HG03064 (cell line): ENCODE results near the gene FAM9A.

Experiments
- ATAC-seq: cut with Tn5 transposase; IDR thresholded peaks from one replicate; pipeline ENCODE4 v1.9.1; 2021; ENCODE audit warnings: low read depth; ENCODE audit not compliant: unreplicated experiment

FAM9A gene

GRCh38 chrX:8801041-8801599, at the start of gene FAM9A:
TSS of gene FAM9A (minus strand) at chrX:8801383. CDS start at chrX:8800171, 1,212 bp downstream.
- ATAC-seq = no peak

DNA sequence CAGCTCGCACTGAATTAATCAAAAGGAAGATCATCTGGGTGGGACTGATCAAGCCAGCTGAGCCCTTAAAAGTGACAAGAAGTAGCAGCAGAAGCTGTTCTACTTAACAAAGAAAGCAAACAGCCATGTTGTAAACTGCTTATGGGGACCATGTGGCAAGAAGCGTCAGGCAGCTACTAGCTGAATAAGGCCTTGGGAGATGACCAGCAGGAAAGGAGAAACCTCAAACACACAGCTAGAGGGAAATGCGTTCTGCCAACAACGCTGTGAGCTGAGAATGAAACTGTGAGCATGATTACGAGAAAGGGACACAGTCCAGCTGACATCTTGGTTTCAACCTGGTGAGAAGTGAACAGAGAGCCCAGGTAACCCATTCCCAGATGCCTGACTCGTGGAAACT, 49.3 kb upstream of the FAM9A start:
- ATAC-seq = no peak

GRCh38 chrX:8849945-8850344, 48.8 kb upstream of the FAM9A start:
- ATAC-seq = no peak

GRCh38 chrX:8849458-8849857, 48.3 kb upstream of the FAM9A start:
- no peak for ATAC-seq

- ATAC-seq = no peak
Measured at GRCh38 chrX:8848911-8849310, 47.7 kb upstream of the FAM9A start.

GRCh38 chrX:8848441-8848840, 47.3 kb upstream of the FAM9A start:
- no peak for ATAC-seq

DNA sequence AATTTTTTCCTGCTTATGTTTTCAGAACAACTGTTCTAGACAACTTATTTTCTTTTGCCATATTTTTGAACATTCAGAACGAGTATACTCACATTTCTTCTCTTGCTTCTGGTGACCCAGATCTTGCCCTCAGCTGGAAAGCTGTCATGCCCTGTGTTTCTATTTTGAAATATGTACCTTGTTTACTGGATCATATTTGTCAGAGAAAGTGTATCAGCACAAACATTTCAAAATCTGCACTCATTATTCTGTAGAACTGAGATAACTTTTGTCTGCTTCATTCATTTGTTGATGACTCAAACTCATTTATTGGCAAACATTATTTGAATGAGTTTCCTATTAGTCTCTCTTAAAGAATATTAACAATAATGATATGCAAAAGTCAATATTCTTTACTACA, 46.2 kb upstream of the FAM9A start:
- ATAC-seq = no peak

DNA sequence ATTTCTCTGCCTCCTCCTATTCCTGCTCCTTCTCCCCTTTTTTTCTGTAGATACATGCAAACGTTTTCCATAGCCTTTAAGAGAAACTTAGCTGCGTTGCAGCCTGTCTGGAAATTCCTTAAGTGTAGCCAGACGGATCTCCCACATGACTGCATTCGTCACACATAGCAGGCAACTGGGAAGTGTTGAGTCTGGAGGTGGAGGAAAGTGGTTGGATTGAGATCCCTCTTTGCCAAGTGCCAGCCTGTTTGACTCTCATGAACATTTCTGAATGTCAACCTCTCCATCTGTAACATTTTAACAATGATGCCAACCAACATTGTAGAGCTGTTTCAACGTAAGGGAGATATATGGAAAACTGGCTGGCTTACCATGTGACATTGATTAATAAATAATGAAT, 45.1 kb upstream of the FAM9A start:
- ATAC-seq = no peak

- no peak for ATAC-seq
Measured at GRCh38 chrX:8845469-8845868, 44.3 kb upstream of the FAM9A start.

GRCh38 chrX:8845060-8845459, 43.9 kb upstream of the FAM9A start:
- ATAC-seq = no peak

- no peak for ATAC-seq
Measured at GRCh38 chrX:8844157-8844556, 43.0 kb upstream of the FAM9A start.

- no peak for ATAC-seq
Measured at GRCh38 chrX:8841911-8842310, 40.7 kb upstream of the FAM9A start.

DNA sequence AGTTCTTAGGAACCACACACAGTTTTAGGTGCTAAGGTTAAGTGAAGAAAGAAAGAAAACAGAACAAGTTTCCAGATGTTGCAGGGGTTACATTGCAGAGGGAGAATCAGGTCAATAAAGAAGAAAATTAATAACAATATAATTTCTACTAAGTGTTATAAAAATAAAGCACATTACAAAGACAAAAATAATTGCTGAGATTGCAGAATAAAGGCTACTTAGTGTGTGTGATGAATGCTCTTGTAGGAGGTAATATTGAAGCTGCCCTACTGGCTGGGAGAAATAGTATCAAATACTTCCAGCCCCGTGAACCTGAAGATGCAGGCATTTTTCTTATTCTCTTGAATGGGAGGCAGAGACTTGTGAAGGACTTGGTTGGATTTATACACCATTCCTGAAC, 33.2 kb upstream of the FAM9A start:
- no peak for ATAC-seq

- ATAC-seq = no peak
Measured at GRCh38 chrX:8832582-8833378, 31.6 kb upstream of the FAM9A start.

DNA sequence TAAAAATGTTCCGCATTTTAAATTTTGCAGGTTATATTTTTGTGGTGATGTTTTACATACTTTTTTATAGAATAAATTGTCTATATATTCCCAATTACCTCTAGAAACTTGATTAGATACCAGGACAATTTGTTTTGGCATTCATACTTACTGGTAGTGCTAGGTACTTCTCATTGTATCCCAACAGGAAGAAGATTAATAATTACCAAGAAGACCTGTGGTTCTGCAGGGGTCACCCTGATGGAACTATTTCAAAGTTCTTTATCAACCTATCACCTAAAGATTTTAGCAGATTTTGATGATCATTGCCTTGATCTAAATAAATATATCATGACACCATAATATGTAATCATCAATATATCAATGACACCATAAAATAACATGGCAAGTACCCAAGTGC, 22.5 kb upstream of the FAM9A start:
- ATAC-seq = no peak

DNA sequence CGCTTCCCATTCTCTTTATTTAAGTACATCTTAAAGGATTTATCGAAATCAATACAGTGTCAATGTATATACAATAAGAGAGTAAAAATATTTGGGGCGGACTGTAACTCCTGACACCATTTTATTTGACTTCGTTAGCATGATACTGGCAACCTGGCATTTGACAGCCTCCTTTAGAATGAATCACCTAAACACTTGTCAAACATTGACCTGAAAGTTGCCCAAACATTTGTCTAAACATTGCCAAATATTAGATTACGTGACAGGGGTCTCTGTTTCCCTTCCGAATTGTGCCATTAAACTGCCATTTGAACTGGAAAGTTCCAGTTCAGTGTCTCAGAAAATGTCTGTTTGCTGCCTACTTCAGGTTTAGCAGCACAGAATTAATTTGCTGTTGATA, 20.8 kb upstream of the FAM9A start:
- no peak for ATAC-seq

GRCh38 chrX:8820910-8821527, 19.8 kb upstream of the FAM9A start:
- no peak for ATAC-seq

DNA sequence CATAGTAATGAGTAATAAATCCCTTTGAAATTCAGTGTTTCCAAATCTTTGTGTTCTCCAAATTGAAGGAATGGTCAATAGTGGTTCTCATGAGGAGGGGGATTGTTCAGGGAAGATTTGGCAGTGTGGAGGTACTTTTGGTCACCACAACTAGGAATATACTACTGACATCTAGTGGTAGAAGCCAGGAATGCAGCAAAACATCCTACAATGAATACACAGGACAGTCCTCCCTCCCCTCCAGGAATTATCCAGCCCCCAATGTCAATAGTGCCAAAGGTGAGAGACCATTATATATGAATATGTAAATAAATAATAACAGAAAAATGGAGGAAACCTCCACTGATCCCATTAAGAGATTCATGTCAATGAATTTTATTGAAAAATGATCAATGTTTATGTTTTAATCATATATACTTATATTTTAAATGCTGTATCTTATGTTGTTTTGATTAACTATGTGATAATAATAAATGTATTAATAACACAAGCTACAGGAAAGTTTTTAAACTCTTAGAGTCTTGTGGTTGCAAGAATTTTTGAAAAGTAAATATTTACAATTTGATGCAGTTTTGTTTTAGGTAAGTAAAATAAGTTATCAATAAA, 14.4 kb upstream of the FAM9A start:
- ATAC-seq = no peak

- no peak for ATAC-seq
Measured at GRCh38 chrX:8813036-8813435, 11.9 kb upstream of the FAM9A start.

GRCh38 chrX:8811611-8812010, 10.4 kb upstream of the FAM9A start:
- no peak for ATAC-seq

DNA sequence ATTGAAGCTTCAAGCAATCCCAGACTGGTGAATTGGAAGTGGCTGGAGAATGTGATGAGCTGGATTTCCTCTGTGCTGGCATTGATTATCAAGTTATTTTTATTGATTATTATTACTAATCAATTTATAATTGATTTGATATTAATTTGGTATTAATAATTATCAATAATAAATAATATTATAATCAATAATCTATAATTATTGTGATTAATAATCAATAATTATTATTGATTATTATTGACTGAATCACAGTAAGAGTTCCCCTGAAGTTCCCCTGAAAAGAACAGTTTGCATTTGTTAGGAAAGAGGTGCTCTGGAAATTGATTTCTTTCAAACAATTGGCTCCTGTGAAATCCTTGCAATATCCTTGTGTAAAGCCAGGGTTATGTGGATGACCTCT, 7.5 kb upstream of the FAM9A start:
- no peak for ATAC-seq

- ATAC-seq = no peak
Measured at GRCh38 chrX:8805974-8806373, 4.8 kb upstream of the FAM9A start.
